Hair follicular keratinocyte (primary cell): ENCODE measurements around the gene SP140. TPM values are rescaled to one million over a fixed set of nuclear protein-coding genes. Genes with fewer than 3 reads are reported as not detected.

Source experiments
- total RNA-seq: library from RNA; depleted of rRNA; stranded (reverse); fragments of >200 nt; gene quantifications from 2 replicates; pipeline ENCODE4 v1.2.3, GENCODE V29; 2015

SP140 gene
- total RNA-seq: not detected in 2 replicates

DNA sequence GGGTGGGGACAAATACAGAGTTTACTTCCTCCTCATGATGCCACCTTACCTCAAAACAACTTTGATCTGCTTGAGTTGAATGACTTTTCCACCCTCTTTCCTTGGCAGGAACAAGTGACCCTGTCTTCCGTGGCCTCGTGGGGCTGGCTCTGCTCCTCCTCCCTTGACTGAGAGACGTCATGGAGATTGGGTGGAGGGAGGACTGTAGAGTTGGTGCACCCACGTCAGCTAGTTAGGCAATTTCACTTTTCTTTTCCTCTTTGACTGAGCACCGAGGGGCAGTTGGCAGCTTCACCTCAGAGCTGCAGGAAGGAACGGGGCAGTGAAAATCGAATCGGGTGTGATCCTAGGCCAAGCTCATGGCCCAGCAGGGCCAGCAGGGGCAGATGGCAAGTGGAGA lies at the start of gene SP140:
SP140 (plus strand) TSS at position 251 of the 400 bp plus-strand sequence; CDS start at position 360, 109 bp downstream.

DNA sequence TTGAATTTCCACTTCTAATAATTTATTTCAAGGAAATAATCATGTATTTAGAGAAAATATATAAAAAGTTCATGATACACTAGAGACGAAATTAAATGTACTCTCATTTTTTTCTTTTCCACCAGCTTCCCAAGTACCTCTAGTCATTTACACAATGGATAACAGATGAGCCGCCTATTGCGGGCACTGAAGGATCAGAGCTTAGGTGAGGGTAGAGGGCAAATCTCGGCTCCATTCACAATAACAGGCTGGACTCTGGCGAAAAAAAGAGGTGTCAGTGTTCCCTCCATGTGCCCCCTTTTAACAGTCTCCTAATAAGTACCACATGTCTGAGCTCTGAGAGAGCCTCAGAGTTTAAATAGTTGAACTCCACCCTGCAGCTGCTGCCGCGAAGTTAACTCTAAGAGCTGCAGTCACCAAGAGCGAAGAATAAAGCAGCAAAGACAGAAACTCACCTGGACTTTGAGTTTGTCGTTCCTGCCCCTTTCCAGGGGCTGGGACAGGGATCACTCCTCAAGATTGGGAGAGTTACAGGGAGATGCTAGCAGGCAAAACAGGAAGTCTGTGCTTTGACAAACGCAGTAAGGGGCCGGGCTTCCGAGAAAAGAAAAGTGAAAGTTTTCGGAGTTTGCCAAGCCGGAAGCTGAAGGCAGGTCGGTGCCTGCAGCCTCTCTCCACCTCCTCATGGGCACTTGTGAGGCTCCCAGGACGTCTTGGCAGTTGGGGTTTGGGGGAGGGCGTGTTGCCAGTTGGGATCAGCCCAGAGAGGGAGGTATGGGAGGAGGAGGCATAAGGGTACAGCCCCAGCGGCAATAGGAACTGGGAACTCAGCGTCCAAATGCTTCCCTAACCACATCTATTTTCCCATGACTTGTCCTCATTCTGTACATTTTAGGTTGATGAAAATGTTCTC lies 5.9 kb upstream of the SP140 start, which contains the start of gene SP110:
SP110 (minus strand) TSS at position 566 of the 913 bp plus-strand sequence. CDS start 3,057 bp downstream, outside the sequence.

DNA sequence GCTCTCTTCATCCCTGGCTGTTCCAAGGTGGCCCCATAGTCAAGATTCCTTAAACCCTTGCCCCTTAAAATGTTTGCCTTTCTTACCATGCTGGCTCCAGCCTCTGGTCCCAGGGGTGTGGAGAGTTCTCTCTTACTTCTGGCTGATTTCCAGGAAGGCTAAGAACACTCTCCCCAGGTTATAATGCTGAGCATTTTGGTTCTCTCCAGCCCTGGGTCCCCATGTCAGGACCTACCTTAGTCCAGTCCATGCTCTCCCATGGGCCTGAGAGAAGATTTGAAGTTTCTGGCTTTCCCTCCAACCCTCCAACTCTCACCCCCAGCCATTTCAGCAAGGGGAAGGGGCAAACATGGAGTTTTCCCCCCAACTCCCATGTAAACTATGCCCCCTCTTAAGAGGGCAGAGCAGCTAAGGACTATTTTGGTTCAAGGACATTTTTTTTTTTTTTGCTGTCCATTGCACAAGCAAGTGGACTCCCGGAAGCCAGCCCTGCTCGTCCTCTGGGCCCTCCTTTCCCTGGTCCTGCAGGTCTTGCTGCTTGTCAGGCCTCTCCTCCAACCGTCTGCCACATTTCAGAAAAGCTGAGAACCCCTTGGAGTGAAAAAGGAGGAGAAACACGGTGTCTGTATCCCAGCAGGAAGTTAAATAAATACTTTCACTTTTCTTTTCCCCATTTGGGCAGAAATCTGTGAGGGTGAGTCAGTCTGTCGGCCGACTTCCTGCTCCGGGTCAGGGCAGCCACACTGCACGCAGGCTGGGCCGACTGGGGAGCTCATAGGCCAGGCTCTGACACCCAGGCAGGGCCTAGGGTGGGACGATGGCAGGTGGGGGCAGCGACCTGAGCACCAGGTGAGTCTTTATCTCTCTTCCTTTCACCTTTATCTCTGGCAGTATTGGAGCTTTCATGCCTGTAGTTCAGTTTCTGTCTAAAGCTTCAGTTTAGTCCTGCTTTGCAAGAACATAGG lies 101.2 kb downstream of the SP140 start, which contains the start of gene SP140L:
SP140L (plus strand) TSS at position 741 of the 965 bp plus-strand sequence; CDS start at position 818, 77 bp downstream.

Other genes with a start within 250 kb of the SP140 start
- 0.31 and 0.34 TPM in 2 replicates for gene SLC16A14, start 156.8 kb upstream of the SP140 start, total RNA-seq
- 5.4 and 8.9 TPM in 2 replicates for gene SP110, start 5.8 kb upstream of the SP140 start, total RNA-seq
- gene SP140L, start 101.5 kb downstream of the SP140 start, total RNA-seq: 0.94 and 3.8 TPM in 2 replicates
- gene SP100, start 190.5 kb downstream of the SP140 start, total RNA-seq: 42.9 and 53.1 TPM in 2 replicates